ENCODE data around the gene CGNL1.

The CGNL1 gene

GRCh38 chr15:57552678-57553334, 176.5 kb downstream of the CGNL1 start:
- H3K4me1 ChIP-seq (ENCODE audit: insufficient read depth, low read length, severe bottlenecking), result no peaks in the 10 kb centered on the region
- no peak overlapping the region for H3K27ac ChIP-seq (ENCODE audit: low read depth, low read length, poor library complexity, severe bottlenecking)
- no peaks in the 10 kb centered on the region for H4K20me1 ChIP-seq (ENCODE audit: insufficient read depth, low read length)
- no peaks in the 10 kb centered on the region for H3K9me2 ChIP-seq (ENCODE audit: low read depth, low read length)
- no peak overlapping the region for H3K9ac ChIP-seq (ENCODE audit: low read length)
- no peak overlapping the region for H3K4me2 ChIP-seq (ENCODE audit: low read length)
- no peaks in the 10 kb centered on the region for H3K36me3 ChIP-seq (ENCODE audit: insufficient read depth, low read length)
- H3K9me3 ChIP-seq (ENCODE audit: low read length), result no peaks in the 10 kb centered on the region
- H3F3A ChIP-seq (ENCODE audit: insufficient read depth, low read length), result no peaks in the 10 kb centered on the region
- 0 out of 2 replicates have a peak, but pooled peaks cover 9% of the 10 kb centered on the region for H3K27me3 ChIP-seq (ENCODE audit: insufficient read depth, low read length)
- TF ChIP-seq CTCF (IDR thresholded peaks at IDR 0.05; ENCODE audit: low read length) (no peak), EZH2 (IDR thresholded peaks at IDR 0.05; ENCODE audit: borderline replicate concordance, low read length) (no peak)
- H3K79me2 ChIP-seq (ENCODE audit: insufficient read depth, low read length), result no peaks in the 10 kb centered on the region
- H2AFZ ChIP-seq (ENCODE audit: low read length), result no peak overlapping the region
- H3K4me3 ChIP-seq (ENCODE audit: low read depth, low read length, poor library complexity, severe bottlenecking), result no peak overlapping the region

GRCh38 chr15:57553526-57553925, 177.2 kb downstream of the CGNL1 start:
- TF ChIP-seq CTCF (IDR thresholded peaks at IDR 0.05; ENCODE audit: low read length), result no peak
- no peak for TF ChIP-seq EZH2 (IDR thresholded peaks at IDR 0.05; ENCODE audit: borderline replicate concordance, low read length)
- H3K9me2 ChIP-seq (ENCODE audit: low read depth, low read length), result no peaks in the 10 kb centered on the region
- no peaks in the 10 kb centered on the region for H3K4me1 ChIP-seq (ENCODE audit: insufficient read depth, low read length, severe bottlenecking)
- no peaks in the 10 kb centered on the region for H3F3A ChIP-seq (ENCODE audit: insufficient read depth, low read length)
- H3K27ac ChIP-seq (ENCODE audit: low read depth, low read length, poor library complexity, severe bottlenecking), result no peak overlapping the region
- no peak overlapping the region for H3K4me2 ChIP-seq (ENCODE audit: low read length)
- H3K4me3 ChIP-seq (ENCODE audit: low read depth, low read length, poor library complexity, severe bottlenecking), result no peak overlapping the region
- no peaks in the 10 kb centered on the region for H3K79me2 ChIP-seq (ENCODE audit: insufficient read depth, low read length)
- no peak overlapping the region for H2AFZ ChIP-seq (ENCODE audit: low read length)
- H3K27me3 ChIP-seq (ENCODE audit: insufficient read depth, low read length), result 0 out of 2 replicates have a peak, but pooled peaks cover 9% of the 10 kb centered on the region
- H4K20me1 ChIP-seq (ENCODE audit: insufficient read depth, low read length), result no peaks in the 10 kb centered on the region
- no peaks in the 10 kb centered on the region for H3K36me3 ChIP-seq (ENCODE audit: insufficient read depth, low read length)
- no peaks in the 10 kb centered on the region for H3K9me3 ChIP-seq (ENCODE audit: low read length)
- no peak overlapping the region for H3K9ac ChIP-seq (ENCODE audit: low read length)

- Histone ChIP-seq H2AFZ (ENCODE audit: low read length) (no peak overlapping the region), H3K4me3 (ENCODE audit: low read depth, low read length, poor library complexity, severe bottlenecking) (no peak overlapping the region)
Measured at GRCh38 chr15:57554063-57554811, 177.9 kb downstream of the CGNL1 start.

More at GRCh38 chr15:57554063-57554811, 177.9 kb downstream of the CGNL1 start:
- Histone ChIP-seq H4K20me1 (ENCODE audit: insufficient read depth, low read length) (no peaks in the 10 kb centered on the region), H3K79me2 (ENCODE audit: insufficient read depth, low read length) (no peaks in the 10 kb centered on the region), H3K36me3 (ENCODE audit: insufficient read depth, low read length) (no peaks in the 10 kb centered on the region), H3K27ac (ENCODE audit: low read depth, low read length, poor library complexity, severe bottlenecking) (no peak overlapping the region), H3K27me3 (ENCODE audit: insufficient read depth, low read length) (0 out of 2 replicates have a peak, but pooled peaks cover 9% of the 10 kb centered on the region), H3K9me3 (ENCODE audit: low read length) (no peaks in the 10 kb centered on the region), H3F3A (ENCODE audit: insufficient read depth, low read length) (no peaks in the 10 kb centered on the region), H3K4me1 (ENCODE audit: insufficient read depth, low read length, severe bottlenecking) (no peaks in the 10 kb centered on the region), H3K9me2 (ENCODE audit: low read depth, low read length) (no peaks in the 10 kb centered on the region), H3K4me2 (ENCODE audit: low read length) (no peak overlapping the region), H3K9ac (ENCODE audit: low read length) (no peak overlapping the region)
- no peak for TF ChIP-seq CTCF (IDR thresholded peaks at IDR 0.05; ENCODE audit: low read length)
- TF ChIP-seq EZH2 (IDR thresholded peaks at IDR 0.05; ENCODE audit: borderline replicate concordance, low read length), result no peak
